Stomach (tissue), 4 donors: ENCODE measurements around the gene MRPL1.

Source experiments
- CTCF ChIP-seq, 7 experiments: fragments of 450-650 bp in 4 of 7; fragments of 200-600 bp in 3 of 7; sonication (generic) in 3 of 7; IDR thresholded peaks; one replicate each; pipeline ENCODE4 v1.5.1; 2016 to 2019; ENCODE audit warnings: antibody characterized with exemption in 7 of 7, control low read depth in 2 of 7, mild to moderate bottlenecking in 1 of 7
- EP300 ChIP-seq: sonication (generic); formaldehyde crosslinking; IDR thresholded peaks from one replicate; pipeline ENCODE4 v1.6.1; 2017; ENCODE audit warnings: antibody characterized with exemption
- POLR2AphosphoS5 ChIP-seq, 3 donors: sonication (generic); formaldehyde crosslinking; IDR thresholded peaks; one replicate each; pipeline ENCODE4 v1.6.1; 2016; ENCODE audit warnings: antibody characterized with exemption in 3 of 3

GRCh38 chr4:77826275-77826674 lies 36.4 kb upstream of the MRPL1 start:
- TF ChIP-seq CTCF (IDR thresholded peaks at IDR 0.05): no peak
- no peak for TF ChIP-seq EP300
- TF ChIP-seq POLR2AphosphoS5 (IDR thresholded peaks at IDR 0.05): no peak
